Caki2 (cell line): Measurements from ENCODE around the gene ASPHD1. TPM values are rescaled to one million over a fixed set of nuclear protein-coding genes. Genes with fewer than 3 reads are reported as not detected.
A peak's percentile ranks its signal among the peaks of the same experiment; 100 is the strongest.
"Not testable (repeated sequence)": the region's sequence is repeated elsewhere in the genome, so short reads cannot be mapped to it uniquely, and the experiment has no call there.

Experiments
- DNase-seq: peaks from one replicate; pipeline ENCODE4 v3.0.0-alpha.2; 2015; ENCODE audit warnings: low read depth
- in situ Hi-C: cut with HindIII; loops from 2 replicates; pipeline ENCODE4 v1.10.0; 2016; ENCODE audit warnings: low sequenced_read_pairs, low pct_unique_long_range_greater_than_20kb, mixed read lengths
- total RNA-seq: library from RNA; depleted of rRNA; stranded (reverse); fragments of >200 nt; shearing (Covaris generic); gene quantifications from 2 replicates; pipeline ENCODE4 v1.2.3, GENCODE V29; 2014; ENCODE audit warnings: low replicate concordance

Gene ASPHD1
- total RNA-seq, 1 experiment from 2014 or later = 71.5 TPM

DNA sequence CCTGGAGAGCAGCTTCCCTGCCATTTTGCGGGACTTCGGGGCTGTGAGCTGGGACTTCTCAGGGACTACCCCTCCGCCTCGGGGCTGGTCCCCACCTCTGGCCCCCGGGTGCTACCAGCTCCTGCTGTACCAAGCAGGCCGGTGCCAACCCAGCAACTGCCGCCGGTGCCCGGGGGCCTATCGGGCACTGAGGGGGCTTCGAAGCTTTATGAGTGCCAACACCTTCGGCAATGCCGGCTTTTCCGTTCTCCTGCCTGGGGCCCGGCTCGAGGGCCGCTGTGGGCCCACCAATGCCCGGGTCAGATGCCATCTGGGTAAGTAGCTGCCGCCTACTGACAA is 1.3 kb downstream of the ASPHD1 start:
- DNase-seq = no peak
- in situ Hi-C loops = no loop called here

DNA sequence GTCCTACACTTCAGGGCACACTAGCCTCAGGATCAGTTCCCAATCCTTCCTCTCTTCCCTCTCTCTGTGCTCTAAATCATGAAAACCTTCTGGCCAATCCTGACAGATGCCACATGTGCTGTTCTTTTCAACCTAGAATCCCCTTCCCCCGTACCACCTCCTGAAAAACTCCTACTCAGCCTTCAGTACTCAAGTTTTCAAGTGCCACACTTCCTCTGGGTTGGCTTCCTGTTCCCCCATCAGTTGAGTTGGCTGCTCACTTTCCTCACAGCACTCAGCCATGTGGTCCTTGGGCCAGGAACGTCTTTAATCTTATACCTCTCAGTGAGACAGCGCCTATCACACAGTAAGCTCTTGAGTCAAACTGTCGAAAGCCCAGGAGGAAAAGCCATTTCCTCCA is 3.3 kb downstream of the ASPHD1 start:
- in situ Hi-C loops = no loop called here
- no peak for DNase-seq

DNA sequence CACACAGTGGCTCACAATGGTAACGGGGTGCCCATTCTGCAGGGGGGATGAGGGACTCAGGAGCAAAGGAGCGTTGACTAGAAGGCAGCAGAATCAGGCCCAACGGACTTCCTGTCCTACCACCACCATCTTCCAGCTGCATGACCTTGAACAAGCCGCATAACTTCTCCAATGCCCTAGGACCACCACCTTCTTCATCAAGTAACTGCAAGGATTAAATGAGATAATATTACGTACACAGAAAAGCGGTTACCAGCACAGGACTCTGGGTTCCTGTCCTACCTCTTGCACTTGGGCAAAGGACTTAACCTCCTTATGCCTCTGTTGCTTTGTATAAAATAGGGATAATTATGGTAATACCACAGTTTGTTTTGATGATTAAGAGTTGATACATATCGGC is 4.7 kb downstream of the ASPHD1 start:
- no peak for DNase-seq
- in situ Hi-C loops = no loop called here

DNA sequence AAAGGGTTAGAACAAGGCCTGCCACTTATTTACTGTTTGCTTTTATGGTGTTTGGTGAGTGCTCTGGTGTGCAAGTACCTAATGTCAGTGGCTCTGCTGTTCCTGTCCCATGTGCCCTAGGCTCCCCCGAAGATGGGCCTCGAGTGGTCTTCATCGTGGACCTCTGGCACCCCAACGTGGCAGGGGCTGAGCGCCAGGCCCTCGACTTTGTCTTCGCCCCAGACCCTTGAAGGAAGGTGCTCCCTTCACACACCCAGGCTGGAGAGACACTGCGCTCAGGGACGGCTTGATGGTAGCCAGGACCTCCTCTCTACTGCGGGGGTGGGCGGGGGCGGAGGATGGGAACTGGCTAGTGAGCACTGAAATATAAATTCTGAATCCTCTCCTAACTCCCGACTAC is 5.4 kb downstream of the ASPHD1 start:
- in situ Hi-C loops = no loop called here
- DNase-seq = no peak

DNA sequence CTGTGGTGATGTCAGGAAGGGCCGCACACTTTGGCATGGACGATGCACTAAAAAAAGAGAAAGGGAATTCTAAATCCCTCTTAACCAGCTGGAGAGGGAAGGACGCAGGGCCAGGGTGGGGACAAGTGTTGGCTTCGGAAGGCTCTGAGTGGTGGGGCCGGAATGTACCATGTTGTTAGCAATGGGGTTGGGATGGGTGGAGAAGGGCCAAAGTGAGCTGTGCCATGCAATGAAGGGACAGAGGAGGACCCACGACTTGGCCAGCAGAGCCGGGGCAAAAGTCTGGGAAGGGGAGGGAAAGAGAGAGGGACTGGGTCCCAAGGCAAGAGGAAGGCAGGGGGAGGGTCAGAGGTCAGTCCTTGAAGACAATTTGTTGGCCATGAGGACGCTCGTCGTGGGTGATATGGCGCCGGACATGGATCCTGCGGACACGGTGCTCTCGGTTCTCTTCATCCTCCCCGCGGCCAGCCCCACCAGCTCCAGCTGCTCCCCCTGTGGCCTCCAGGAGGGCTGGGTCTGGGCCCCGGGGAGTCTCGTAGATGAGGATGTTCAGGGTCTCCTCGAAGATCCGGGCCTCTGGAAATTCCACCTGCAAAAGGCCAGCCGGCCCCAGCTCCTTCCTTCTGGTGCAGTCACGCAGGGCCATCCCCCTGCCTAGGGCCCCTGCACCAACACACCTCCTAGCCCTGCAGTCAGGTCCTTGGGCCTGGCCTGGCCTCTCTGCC is 6.4 kb downstream of the ASPHD1 start:
- in situ Hi-C loops = no loop called here

DNA sequence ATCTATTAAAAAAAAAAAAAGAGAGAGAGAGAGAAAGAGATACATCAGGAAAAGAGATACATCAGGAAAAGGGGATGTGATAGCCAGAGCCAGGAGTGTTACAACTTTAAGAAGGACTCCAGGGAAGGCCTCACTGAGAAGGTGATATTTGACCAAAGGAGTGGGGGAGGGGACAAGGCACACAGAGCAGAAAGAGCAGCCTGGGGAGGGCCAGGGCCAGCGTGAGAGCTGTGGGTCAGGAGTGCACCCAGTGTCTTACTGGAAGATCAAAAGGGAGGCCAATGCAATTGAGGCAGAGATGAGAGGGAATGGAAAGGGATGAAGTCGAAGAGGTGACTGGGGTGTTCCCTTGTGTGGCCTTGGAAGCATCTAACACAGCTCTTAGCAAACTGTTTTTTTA is 7.7 kb downstream of the ASPHD1 start:
- in situ Hi-C loops = no loop called here
- DNase-seq = no peak

More for the DNA sequence above, 6.4 kb downstream of the ASPHD1 start:
- DNase-seq = no peak

DNA sequence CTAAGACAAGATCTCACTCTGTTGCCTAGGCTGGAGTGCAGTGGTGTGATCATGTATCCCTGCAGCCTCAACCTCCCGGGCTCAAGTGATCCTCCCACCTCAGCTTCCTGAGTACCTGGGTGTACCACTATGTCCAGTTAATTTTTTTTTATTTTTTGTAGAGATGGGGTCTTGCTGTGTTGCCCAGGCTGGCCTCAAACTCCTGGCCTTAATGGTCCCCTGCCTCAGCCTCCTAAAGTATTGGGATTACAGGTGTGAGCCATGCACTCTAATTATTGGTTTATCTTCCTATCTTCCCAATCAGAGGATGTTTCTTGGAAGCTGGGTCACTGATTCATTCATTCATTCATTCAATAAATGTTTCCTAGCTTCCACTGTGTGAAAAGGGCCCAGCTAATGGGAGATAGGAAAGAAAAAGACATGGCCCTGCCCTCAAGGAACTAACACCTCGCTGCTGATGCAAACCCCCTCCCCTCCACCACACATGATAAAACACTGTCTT is 8.5 kb downstream of the ASPHD1 start:
- DNase-seq = no peak
- in situ Hi-C loops = no loop called here

DNA sequence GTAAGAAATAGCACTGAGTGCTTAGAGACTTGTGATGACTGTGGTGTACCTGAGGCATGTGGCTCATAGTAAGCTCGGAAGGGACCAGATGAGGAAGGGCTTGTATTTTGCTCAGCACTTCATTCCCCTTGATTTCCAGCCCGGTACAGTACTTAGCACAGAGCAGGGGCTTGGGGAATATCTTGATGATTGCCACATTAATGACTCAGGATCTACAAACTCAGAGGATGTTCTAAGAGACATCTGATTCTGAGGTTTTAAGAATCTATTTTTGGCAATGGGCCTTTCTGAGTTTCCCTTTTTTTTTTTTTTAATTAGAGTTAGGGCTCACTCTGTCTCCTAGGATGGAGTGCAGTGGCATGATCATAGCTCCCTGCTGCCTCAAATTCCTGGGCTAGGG is 9.1 kb downstream of the ASPHD1 start:
- in situ Hi-C loops = no loop called here
- DNase-seq = no peak

DNA sequence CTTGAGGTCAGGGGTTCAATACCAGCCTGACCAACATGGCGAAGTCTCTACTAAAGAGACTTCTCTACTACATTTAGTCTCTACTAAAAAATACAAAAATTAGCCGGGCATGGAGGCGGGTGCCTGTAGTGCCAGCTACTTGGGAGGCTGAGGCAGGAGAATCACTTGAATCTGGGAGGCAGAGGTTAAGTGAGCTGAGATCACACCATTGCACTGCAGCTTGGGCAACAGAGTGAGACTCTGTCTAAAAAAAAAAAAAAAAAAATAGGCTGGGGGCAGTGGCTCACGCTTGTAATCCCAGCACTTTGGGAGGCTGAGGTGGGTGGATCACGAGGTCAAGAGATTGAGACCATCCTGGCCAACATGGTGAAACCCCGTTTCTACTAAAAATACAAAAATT is 9.6 kb downstream of the ASPHD1 start:
- in situ Hi-C loops = not testable (repeated sequence)

DNA sequence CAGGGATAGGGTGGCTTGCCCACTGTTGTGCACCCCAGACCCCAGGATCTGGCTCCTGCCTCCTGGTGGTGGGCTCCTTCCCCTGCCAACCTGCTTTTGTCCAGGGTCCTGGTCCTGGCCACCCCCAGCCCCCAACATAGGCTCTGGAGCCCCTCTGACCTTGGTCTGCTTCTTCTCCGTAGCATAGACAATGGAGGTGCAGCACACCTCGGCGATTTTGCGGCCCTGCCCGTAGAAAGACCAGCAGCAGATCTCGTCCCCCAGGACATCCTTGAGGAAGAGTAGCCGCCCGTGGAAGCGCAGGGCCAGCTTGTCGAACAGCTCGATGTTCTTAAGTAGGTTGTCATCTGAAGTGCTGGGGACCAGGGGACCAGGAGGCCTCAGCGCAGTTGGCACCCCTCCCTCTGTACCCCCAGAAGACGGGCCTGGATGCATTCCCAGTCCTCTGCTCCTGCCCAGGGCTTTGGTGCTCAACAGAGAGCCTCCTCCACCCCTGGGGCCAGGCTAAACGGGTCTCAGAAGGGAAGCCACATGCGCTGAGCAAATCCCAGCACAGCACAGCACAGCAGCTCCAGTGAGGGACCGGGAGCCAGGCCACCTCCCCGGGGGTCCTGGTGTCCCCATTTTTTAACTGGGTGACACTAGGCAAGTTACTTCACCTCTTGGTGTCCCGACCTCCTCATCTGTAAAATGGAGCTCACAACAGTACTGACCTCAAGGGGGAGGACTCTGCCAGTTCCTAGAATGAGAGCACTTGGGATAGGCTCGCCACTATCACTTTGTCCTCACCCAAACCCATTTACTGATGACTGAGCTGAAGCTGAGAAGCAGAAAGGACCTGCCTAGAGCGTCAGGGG is 10.8 kb downstream of the ASPHD1 start:
- DNase-seq = no peak
- in situ Hi-C loops = no loop called here

More for the DNA sequence above, 9.6 kb downstream of the ASPHD1 start:
- not testable (repeated sequence) for DNase-seq

DNA sequence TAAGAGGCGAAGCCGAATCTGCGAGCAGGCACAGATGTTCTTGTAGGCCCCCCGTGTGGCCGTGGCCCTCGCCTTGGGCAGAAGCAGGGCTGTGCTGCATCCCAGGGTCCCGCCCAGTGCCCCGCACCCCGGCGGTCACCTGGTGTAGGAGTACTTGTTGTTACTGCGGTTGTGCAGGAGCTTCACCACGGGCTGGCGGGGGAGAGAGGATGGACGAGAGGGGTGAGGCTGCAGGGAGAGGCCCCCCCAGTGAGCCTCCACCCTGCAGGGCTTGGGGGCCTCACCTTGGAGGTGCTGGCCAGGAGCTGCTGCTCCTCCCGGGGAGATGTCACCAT is 11.4 kb downstream of the ASPHD1 start:
- DNase-seq = no peak
- in situ Hi-C loops = no loop called here

DNA sequence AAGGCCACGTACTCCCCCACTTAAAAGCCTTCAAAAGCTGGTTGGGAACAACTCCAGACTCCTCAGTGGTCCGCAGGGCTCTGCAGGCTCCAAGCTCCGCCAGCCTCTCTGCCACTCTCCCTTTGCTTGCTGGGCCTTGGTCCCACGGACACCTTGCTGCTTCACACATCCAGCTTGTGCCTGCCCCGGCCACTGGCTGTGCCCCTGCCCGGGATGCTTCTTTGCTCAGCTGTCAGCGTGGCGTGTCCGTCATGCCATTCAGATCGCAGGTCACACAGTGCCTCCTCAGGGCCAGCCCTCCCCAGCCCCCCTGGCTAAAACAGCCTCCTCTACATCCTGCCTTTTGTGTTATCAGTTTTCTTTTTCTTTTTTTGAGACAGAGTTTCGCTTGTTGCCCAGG is 11.8 kb downstream of the ASPHD1 start:
- in situ Hi-C loops = no loop called here
- DNase-seq = no peak

DNA sequence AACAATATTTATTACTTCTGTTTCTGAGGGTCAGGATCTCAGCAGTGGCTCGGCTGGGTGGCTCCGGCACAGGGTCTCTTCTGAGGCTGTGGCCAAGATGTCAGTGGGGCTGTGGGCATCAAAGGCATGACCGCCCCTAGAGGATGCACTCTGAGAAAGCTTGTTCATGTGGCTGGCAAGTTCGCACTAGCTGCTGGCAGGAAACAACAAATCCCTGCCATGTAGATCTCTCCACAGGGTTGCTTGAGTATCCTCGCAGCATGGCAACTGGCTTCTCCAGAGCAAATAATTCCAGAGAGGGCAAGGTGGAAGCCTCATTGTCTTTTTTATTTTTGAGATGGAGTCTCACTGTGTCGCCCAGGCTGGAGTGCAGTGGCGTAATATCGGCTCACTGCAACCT is 13.2 kb downstream of the ASPHD1 start:
- in situ Hi-C loops = no loop called here
- no peak for DNase-seq

DNA sequence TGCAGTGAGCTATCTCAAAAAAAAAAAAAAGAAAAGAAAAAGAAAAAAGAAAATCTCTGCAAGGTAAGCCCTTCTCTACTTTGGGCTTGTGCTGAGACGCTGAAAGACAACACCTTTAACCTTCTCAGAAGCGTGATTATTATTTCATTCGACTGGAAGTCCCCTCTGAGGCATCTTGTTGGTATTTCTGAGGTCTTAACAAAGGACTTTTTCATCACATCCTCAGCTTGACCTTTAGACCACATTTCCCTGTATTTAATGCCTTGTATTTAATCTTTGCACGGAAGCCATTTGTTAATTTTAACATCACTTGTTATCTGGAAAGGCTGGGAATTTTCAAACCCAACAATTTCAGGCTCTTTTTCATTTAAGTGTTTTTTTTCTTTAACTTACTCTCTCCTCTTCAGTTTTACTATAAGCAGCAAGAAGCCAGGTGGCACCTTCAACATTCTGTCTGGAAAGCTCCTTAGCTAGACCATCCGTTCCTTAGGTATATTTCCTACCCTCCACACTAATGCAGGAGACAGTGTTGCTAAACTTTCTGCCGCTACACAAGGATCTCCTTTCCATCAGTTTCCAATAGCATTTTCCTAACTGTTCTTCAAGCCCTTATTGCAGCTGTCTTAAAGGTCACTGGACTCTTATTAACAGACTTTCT is 15.4 kb downstream of the ASPHD1 start:
- in situ Hi-C loops = no loop called here
- DNase-seq = peak; percentile 71

DNA sequence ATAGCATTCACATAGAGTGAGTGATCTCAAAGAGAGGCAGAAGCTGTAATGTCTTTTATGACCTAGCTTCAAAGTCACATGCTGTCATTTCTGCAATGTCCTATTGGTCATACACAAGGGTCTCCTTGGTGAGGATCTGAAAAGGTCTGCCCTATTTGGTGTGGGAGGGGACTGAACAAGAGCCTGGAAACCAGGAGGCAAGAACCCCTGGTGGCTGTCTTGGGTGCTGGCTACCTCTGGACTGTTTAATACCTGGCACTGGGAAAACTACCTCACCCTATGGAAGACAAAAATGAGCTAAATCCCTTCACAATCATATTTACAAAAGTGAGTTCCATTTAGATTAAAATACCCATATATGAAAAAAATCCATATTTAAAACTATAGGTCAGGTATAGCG is 16.7 kb downstream of the ASPHD1 start:
- no peak for DNase-seq
- in situ Hi-C loops = no loop called here

DNA sequence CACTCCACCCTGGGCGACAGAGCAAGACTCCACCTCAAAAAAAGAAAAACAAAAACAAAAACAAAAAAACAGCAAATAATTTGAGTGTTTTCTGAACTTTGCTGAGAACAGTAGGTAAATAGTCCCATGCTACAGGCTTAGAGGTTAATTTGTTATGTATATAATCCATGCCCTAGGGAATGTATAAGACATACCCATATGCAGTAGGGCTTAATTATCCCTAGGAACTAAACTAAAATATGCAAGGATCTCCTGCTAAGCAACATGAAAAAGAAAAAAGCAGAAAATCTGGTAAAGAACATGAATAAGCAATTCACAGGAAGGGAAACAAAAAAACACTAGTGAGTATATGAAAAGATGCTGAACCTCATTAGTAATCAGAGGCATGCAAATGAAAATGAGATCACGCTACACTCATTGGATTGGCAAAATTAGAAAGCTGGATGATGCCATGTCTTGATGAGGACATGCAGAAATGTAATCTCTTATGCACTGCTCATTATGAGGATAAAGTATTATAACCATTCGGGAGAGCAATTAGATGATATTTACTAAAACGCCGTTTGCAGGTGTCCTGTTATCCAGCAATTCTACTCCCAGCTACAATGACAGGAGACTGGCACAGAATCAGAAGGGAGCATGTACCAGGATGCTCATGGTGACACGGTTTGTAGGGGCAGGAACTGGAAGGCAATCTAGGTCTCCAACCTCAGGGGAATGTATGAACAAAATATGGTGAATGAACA is 20.2 kb downstream of the ASPHD1 start:
- no peak for DNase-seq
- in situ Hi-C loops = no loop called here

DNA sequence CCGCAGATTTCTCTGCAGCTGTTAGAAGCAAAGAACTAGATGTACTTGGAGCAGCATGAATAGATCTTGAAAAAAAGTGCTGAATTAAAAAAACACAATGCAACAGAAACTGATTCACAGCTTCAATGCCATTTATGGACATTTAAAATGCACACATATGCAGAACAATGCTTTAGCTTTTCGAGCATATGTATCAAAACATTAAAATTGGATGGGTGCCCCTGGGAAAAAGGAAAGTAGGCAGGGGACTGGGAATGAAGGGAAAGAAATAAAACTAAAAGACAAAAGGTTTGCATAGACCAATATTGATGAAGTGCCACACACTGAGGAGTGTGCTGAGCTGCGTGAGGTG is 20.7 kb downstream of the ASPHD1 start:
- in situ Hi-C loops = no loop called here

DNA sequence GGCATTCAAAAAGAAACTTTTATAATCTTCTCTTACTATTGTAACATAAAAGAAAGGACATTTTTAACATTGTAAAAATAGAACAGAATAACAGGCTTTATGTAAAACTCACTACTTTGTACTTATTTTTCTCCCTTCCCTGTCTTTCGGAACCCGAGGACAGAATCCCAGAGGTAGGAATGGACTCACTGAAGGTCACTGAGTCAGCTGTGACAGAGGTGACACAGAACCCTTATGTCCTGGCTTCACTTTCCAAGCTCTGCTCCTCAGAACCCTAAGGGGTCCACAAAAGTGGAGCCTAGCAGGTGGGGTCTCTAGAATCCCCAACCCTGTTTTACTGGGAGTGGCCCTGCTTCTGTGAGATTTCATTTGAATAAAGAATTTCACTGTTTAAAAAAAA is 22.0 kb downstream of the ASPHD1 start:
- DNase-seq = no peak
- in situ Hi-C loops = no loop called here

More for the DNA sequence above, 20.7 kb downstream of the ASPHD1 start:
- DNase-seq = no peak
